Calu3 (cell line): ENCODE measurements around the gene FER. TPM values are rescaled to one million over a fixed set of nuclear protein-coding genes. Genes with fewer than 3 reads are reported as not detected.

ENCODE experiments used
- BruUV-seq: library from RNA; stranded (reverse); fragments of 400-500 nt; replicated peaks from 2 replicates; lab custom pipeline; 2021; lab: Mats Ljungman, UMichigan
- CTCF ChIA-PET: fragments of 300-600 bp; sonication (Branson Sonifier 250); formaldehyde crosslinking; loops from one replicate; lab custom pipeline; 2022; ENCODE audit warnings: antibody characterized with exemption; lab: Charles Lee
- DNase-seq: peaks from one replicate; pipeline ENCODE4 v3.0.0; 2022
- H3K27ac Mint-ChIP-seq: one replicate; pipeline ENCODE4 v1.8.0; 2022; ENCODE audit warnings: mixed read lengths; ENCODE audit not compliant: unreplicated experiment
- H3K27me3 Mint-ChIP-seq: one replicate; pipeline ENCODE4 v1.8.0; 2022; ENCODE audit warnings: mixed read lengths; ENCODE audit not compliant: unreplicated experiment
- H3K36me3 Mint-ChIP-seq: one replicate; pipeline ENCODE4 v1.8.0; 2022; ENCODE audit warnings: mild to moderate bottlenecking, moderate library complexity, mixed read lengths; ENCODE audit not compliant: insufficient read depth, unreplicated experiment
- H3K4me1 Mint-ChIP-seq: one replicate; pipeline ENCODE4 v1.8.0; 2022; ENCODE audit warnings: mild to moderate bottlenecking, low read depth, mixed read lengths; ENCODE audit not compliant: unreplicated experiment
- H3K4me3 Mint-ChIP-seq: one replicate; pipeline ENCODE4 v1.8.0; 2022; ENCODE audit warnings: mild to moderate bottlenecking, low read depth, moderate library complexity, mixed read lengths; ENCODE audit not compliant: unreplicated experiment
- H3K9me3 Mint-ChIP-seq: one replicate; pipeline ENCODE4 v1.8.0; 2022; ENCODE audit warnings: low read depth, mixed read lengths; ENCODE audit not compliant: unreplicated experiment
- intact Hi-C: fragments of 100-400 bp; cut with micrococcal nuclease; formaldehyde crosslinking; loops from one replicate; pipeline ENCODE4 v1.10.0; 2022; ENCODE audit not compliant: unreplicated experiment
- total RNA-seq: library from RNA; stranded (reverse); gene quantifications from 2 replicates; pipeline ENCODE4 v1.2.3, GENCODE V29; 2022
- TF ChIP-seq, protein P1 (sequence below): fragments of 200-600 bp; IDR thresholded peaks from one replicate; pipeline ENCODE4 v1.8.0; 2022; ENCODE audit warnings: antibody characterized with exemption; ENCODE audit not compliant: unreplicated experiment

The FER gene
- total RNA-seq, 1 experiment from 2014 or later, result 32.9 TPM

DNA sequence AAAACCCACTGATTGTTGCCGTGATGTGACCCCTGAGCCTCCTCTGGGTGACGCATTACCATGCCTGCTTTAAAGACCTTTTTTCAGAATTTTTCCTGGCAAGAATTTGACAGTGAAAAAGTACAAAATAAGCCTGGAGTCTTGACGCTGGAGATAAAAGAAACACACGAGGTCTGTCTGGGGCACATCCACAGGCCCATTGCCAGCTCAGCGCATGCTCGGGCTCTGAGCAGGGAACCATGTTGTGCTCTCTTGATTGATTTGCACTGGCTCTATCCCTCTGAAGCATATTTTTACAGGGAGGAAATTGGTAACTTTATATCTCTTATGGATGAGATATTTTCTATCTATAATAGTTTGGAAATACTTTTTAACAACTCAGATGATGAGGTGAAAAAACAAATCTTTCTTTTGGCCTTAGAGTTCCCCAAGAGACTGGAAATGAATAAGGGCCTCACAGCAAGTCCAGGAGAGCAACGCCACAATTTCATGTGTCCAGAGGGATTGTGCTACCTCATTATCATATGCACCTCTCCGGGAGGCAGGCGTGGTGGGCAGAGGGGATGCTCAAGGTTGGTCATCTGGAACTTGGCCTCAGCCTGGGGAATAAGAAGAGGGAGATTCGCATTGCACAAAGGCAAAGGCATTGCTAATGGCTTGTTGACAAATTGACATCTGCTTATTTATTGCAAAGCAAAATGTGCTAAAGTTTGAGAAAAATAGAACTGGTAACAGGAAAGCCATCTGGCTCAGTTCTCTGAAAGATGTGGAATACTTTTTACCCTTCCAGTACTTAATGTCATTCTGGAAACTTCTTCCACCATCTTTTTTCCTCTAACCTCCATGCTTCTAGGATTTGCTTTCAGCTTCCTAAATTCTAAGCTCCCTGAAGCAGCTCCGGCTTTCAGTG lies 478.3 kb downstream of the FER start:
- no TSS peak for BruUV-seq
- Mint-ChIP-seq H3K9me3 (no peaks in the 10 kb centered on the region), H3K27me3 (no peaks in the 10 kb centered on the region), H3K27ac (no peak overlapping the region), H3K36me3 (no peaks in the 10 kb centered on the region), H3K4me1 (no peaks in the 10 kb centered on the region), H3K4me3 (no peak overlapping the region)
- DNase-seq, result no peak
- CTCF ChIA-PET, result no interaction called here
- TF ChIP-seq, protein P1, sequence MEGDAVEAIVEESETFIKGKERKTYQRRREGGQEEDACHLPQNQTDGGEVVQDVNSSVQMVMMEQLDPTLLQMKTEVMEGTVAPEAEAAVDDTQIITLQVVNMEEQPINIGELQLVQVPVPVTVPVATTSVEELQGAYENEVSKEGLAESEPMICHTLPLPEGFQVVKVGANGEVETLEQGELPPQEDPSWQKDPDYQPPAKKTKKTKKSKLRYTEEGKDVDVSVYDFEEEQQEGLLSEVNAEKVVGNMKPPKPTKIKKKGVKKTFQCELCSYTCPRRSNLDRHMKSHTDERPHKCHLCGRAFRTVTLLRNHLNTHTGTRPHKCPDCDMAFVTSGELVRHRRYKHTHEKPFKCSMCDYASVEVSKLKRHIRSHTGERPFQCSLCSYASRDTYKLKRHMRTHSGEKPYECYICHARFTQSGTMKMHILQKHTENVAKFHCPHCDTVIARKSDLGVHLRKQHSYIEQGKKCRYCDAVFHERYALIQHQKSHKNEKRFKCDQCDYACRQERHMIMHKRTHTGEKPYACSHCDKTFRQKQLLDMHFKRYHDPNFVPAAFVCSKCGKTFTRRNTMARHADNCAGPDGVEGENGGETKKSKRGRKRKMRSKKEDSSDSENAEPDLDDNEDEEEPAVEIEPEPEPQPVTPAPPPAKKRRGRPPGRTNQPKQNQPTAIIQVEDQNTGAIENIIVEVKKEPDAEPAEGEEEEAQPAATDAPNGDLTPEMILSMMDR, result no peak
- intact Hi-C loops, result no loop called here

DNA sequence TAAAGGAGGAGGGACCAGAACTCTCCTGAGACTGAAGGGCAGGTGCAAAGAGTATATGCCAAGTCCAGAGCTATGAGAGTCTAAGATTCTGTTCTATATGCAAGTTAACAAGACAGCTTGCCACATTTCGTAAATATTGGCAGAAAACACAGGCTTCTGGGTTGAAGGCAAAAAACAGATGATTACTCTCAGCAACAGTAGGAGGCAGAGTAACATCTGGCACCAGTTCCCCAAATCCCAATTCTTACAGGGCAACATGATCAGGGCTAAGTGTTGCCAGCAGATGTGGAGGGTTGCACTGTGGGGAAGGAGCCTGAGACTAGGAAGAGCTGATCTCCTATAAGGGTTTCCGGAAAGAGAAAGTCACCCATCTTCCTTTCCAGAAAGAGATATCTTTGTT lies 482.7 kb downstream of the FER start:
- peaks cover 4% of the 10 kb centered on the region for H3K9me3 Mint-ChIP-seq
- no TSS peak for BruUV-seq
- H3K27ac Mint-ChIP-seq, result no peak overlapping the region
- no peaks in the 10 kb centered on the region for H3K27me3 Mint-ChIP-seq
- no peaks in the 10 kb centered on the region for H3K4me1 Mint-ChIP-seq
- TF ChIP-seq, protein P1, result no peak
- intact Hi-C loops, result no loop called here
- H3K36me3 Mint-ChIP-seq, result no peaks in the 10 kb centered on the region
- DNase-seq, result no peak
- H3K4me3 Mint-ChIP-seq, result no peak overlapping the region
- CTCF ChIA-PET, result no interaction called here

DNA sequence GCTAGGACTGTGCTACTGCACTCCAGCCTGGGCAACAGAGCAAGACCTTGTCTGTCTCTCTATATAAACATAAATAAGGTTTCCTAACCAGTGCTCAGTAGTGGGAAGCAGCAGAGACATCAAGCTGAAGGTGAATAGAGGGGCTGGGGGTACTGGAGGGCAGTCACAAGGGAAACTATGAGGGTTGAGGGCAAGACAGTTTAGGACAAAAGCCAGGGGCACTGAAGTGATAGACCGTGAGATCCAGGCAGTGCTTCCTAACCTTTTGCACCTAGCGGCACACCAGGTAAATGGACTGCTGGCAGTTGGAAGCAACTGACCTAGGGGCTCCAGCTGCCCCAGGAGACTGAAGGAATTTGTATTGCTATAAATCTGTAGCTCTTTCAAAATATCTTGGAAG lies 483.6 kb downstream of the FER start:
- no peak for DNase-seq
- BruUV-seq, result no TSS peak
- no peaks in the 10 kb centered on the region for H3K27me3 Mint-ChIP-seq
- CTCF ChIA-PET, result no interaction called here
- H3K9me3 Mint-ChIP-seq, result peaks cover 9% of the 10 kb centered on the region
- H3K27ac Mint-ChIP-seq, result no peak overlapping the region
- TF ChIP-seq, protein P1, result no peak
- H3K4me1 Mint-ChIP-seq, result no peaks in the 10 kb centered on the region
- intact Hi-C loops, result no loop called here
- H3K4me3 Mint-ChIP-seq, result no peak overlapping the region
- H3K36me3 Mint-ChIP-seq, result no peaks in the 10 kb centered on the region

DNA sequence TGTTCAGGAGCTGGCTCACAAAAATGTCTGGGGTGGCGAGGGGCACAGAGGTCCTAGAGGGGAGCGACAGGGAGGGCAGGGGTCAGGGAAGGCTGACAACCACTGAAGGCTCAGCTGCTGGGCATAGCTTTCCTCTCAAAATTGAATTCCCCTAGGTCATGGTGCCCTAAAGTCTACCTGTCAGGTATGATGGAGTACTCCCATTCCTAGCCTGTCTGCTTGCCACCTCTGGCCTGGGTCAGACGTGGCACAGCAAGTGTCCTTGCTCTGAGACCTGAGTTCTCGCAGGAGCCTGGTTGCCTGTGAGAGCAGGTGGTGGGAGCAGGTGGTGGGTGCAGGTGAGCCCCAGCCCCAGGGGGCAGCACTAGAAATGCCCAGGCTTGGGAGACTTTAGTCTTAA lies 486.7 kb downstream of the FER start:
- intact Hi-C loops, result no loop called here
- Mint-ChIP-seq H3K4me1 (no peaks in the 10 kb centered on the region), H3K36me3 (no peaks in the 10 kb centered on the region), H3K27ac (no peak overlapping the region), H3K9me3 (peaks cover 10% of the 10 kb centered on the region), H3K4me3 (no peak overlapping the region), H3K27me3 (no peaks in the 10 kb centered on the region)
- CTCF ChIA-PET, result no interaction called here
- TF ChIP-seq, protein P1, result no peak
- DNase-seq, result no peak
- no TSS peak for BruUV-seq
